ENCODE results near the gene TCAF1.
"Not testable (repeated sequence)": the region's sequence is repeated elsewhere in the genome, so short reads cannot be mapped to it uniquely, and the experiment has no call there.

Gene TCAF1

GRCh38 chr7:143878884-143879283 lies 23.1 kb downstream of the TCAF1 start:
- TF ChIP-seq CTCF (conservative IDR thresholded peaks at IDR 0.05) = no peak
- H3K27ac ChIP-seq = no peak overlapping the region

DNA sequence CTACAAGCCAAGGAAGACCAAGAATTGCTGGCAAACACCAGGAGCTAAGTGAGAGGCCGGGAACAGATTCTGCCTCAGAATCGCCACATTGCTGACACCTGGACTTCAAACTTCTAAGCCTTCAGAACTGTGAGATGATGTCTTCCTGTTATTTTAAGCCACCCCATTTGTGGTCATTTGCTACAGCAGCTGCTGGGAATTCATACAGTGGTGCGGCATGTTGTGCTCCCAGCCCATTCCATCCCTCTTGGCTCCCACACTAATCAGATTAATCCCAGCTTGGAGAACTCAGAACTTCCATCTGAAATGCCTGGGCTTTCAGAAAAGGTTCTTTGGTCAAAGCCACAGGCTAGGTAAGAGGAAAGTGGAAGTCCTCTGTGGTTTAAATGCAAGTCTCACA lies 24.9 kb downstream of the TCAF1 start:
- no peak for TF ChIP-seq CTCF (conservative IDR thresholded peaks at IDR 0.05)
- H3K27ac ChIP-seq = no peak overlapping the region

GRCh38 chr7:143876218-143876617 lies 25.8 kb downstream of the TCAF1 start:
- TF ChIP-seq CTCF (conservative IDR thresholded peaks at IDR 0.05) = no peak

DNA sequence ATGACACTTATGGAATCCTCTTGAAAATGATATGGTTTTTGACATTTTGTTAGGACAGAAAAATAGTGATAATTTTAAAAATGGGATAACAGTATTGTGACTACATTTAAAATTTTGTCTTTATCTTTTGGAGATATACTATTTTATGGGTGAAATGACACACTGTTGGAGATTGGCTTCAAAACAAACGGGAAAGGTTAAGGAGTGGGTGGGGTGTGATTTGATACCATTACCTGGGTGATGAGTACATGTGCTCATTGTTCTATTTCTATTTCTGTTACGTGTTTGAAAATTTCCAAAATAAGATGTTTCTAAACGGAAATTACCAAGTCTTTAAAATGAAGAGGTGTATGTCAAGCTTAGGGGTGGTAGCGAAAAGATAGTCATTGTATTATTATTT lies 28.7 kb downstream of the TCAF1 start:
- H3K27ac ChIP-seq = not testable (repeated sequence)

More at GRCh38 chr7:143876218-143876617, 25.8 kb downstream of the TCAF1 start:
- H3K27ac ChIP-seq = no peak overlapping the region

GRCh38 chr7:143871534-143871933 lies 30.4 kb downstream of the TCAF1 start:
- not testable (repeated sequence) for H3K27ac ChIP-seq

DNA sequence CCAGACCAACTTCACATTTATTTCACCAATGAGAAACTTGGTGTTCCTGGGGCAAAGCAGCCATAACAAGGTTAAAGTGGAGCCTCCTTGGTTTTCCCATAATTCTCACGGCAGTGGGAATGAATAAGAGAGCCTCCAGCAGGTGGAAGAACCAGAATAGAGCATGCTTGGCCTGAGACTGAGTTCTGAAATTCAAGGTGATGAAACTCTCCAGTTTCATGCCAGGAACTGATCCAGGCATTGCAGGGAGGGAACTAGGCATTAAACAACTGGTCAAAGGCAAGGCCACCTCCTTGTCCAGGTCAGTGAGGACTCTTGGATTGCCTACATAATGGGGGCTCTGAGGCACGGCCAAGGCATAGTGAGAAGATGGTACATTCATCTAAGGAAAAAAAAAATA lies 44.0 kb downstream of the TCAF1 start:
- H3K27ac ChIP-seq = not testable (repeated sequence)

GRCh38 chr7:143855443-143855842 lies 46.5 kb downstream of the TCAF1 start:
- H3K27ac ChIP-seq = not testable (repeated sequence)

DNA sequence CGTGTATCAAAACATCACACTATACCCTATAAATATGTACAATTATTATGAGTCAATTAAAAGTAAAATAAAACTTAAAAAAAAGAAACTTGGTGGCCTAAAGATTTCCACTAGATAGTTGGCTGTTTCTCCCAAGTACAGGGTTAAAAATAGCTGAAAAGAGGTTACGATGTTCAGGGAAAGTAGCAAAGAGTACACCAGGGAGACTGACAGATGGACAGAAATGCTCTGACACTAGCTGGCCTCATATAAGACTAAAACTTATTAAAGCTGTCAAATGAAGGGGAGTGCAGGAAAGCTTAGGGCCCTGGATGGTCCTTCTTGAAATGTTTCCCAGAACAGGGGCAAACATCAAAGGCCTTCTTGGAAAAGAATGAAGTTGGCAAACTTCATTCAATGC lies 51.3 kb downstream of the TCAF1 start:
- TF ChIP-seq CTCF (conservative IDR thresholded peaks at IDR 0.05) = no peak
- H3K27ac ChIP-seq = no peak overlapping the region

GRCh38 chr7:143849785-143850479 lies 52.0 kb downstream of the TCAF1 start:
- no peak for TF ChIP-seq CTCF (conservative IDR thresholded peaks at IDR 0.05)

DNA sequence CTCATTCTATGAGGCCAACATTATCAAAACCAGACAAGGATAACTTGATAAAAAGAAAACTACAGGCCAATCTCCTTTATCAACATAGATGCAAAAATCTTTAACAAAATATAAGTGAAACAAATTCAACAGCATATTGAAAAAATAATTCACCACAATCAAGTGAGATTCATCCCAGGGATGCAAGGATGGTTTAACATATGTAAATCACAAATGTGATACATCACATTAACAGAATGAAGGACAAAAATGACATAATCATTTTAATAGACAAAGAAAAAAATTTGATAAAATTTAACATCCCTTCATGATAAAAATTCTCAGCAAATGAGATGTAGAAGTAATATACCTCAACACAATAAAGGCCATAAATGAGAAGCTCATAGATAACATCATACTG lies 53.8 kb downstream of the TCAF1 start:
- no peak overlapping the region for H3K27ac ChIP-seq
- no peak for TF ChIP-seq CTCF (conservative IDR thresholded peaks at IDR 0.05)

More at GRCh38 chr7:143849785-143850479, 52.0 kb downstream of the TCAF1 start:
- no peak overlapping the region for H3K27ac ChIP-seq

Data from VCaP (cell line).